Kasumi-1 (cell line): ENCODE data around the gene TMEM129.
A peak's percentile ranks its signal among the peaks of the same experiment; 100 is the strongest.

Experiments
- DNase-seq, 2 experiments: peaks; one replicate each; lab custom pipeline; 2025; lab: John Stamatoyannopoulos, UW

The TMEM129 gene

GRCh38 chr4:1758306-1759121 is 37.4 kb upstream of the TMEM129 start:
- DNase-seq, result no peak

DNA sequence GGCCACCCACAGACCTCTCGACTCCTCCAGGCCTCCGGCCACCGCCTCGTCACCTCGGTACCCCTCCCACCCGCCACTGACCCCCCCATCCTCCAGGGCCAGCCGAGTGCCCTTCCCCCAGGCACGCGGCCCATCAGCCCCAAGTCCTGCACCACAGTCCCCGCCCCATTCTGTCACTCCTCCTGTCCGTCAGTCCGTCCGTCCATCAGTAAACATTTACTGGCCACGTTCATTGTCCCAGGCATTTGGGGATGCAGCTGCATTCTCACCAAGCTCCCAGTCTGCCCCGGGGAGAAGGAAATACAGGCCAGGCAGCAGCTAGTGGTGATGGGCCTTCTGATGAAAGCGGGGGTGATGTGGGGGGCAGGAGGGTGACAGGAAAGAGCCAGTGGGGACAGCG is 36.7 kb upstream of the TMEM129 start:
- DNase-seq, result no peak

DNA sequence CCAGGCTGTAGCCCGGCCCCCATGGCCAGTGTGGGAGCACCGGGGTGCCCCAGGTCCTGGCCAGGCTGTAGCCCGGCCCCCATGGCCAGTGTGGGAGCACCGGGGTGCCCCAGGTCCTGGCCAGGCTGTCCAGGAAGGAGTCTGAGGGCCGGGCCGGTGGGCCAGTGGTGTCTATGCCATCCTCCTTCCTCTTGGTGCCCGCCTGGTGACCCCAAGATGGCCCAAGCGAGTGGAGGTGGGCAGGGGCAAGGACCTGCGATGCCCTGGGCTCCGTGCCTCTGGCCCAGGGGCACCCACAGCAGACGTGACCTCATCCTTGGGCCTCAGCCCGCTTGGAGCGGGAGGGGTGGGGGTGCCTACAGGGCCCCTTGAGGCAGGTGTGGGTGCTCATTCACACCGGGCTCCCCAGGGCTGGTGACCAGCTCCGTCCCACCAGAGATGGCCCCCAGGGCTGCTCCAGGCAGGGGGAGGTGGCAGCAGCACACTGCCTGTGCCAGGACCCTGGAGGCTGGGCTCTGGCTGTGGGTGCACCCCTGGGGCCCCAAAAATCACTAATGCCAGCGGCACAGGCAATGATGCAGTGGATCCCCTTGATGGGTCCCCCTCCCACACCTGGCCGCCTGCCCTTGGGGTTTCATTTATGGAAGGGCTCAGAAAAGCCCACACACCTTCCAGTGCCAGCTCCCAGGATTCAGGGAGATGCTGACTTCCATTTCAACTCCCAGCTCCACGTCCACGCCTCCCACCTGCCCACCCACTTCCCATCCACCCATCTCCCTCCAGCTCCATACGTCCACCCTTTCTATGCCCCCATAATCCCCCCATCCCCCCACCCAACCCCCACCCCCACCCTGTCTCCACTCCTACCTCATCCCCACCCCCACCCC is 36.0 kb upstream of the TMEM129 start:
- no peak for DNase-seq

GRCh38 chr4:1756079-1756478 is 35.0 kb upstream of the TMEM129 start:
- DNase-seq, result no peak

- no peak for DNase-seq
Measured at GRCh38 chr4:1755297-1755696, 34.2 kb upstream of the TMEM129 start.

DNA sequence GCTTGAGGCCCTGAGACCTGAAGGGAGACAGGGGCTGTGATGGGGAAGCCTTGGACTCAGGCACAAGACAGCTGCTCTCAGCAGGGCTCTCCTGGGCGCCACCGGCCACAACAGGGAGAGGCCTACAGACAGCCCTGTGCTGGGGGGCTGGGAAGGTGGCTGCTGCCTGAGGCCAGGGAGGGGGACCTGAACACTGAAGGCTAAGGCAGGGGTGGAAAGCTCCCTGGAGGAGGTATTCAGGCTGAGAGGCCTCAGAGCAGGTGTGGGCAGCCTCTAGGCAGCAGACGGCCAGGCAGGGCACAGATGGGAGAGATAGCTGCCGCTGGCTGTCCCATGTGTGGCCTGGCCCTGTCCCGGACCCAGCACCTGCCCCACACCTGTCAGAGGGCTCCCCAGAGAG is 33.2 kb upstream of the TMEM129 start:
- DNase-seq, result no peak

DNA sequence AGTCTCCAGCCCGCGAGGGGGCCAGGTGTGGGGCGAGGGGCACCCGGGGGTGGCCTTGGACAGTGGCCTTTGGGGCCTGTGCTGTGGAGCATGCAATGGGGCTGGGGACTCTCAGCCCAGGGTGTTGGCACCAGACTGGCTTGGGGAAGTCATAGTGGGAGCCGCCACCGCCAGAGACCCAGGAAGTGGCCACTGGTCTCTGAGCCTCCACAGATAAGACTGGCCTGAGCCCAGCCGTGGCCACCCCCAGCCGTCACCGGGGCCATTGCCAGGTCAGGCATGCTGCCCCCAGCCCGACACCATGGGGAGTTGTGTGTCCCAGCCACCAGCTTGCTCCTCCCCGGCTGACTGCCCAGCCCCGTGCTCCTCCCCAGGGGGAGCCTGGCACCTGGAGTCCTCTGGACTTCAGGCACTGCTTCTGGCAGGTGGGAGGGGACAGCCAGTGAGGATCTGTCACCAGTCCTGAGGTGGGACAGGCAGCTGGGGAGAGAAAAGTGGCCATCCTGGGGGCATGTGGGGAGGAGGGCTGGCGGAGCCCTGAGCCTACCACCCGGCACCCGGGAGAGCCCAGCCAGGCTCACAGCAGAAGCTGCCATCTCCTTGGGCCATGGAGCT is 32.7 kb upstream of the TMEM129 start:
- DNase-seq, result no peak

DNA sequence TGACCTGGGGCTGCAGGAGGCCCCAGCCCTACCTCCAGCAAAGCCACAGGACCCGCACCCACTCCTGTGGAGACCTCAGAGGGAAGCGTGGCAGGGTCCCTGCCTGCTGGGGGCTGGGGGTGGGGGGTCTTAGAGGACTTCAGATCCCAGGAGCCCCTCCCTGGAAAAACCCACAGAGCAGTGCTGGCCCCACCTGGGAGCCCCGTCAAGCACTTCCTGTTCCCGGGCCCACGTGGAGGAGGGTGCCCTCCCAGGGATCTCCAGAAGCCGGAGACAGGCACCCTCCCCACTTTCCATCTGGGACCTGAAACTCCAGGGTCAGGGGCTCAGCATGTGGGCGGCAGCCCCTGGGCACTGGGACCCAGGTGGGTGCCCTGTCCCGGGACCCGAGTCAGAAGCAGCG is 32.2 kb upstream of the TMEM129 start:
- no peak for DNase-seq

DNA sequence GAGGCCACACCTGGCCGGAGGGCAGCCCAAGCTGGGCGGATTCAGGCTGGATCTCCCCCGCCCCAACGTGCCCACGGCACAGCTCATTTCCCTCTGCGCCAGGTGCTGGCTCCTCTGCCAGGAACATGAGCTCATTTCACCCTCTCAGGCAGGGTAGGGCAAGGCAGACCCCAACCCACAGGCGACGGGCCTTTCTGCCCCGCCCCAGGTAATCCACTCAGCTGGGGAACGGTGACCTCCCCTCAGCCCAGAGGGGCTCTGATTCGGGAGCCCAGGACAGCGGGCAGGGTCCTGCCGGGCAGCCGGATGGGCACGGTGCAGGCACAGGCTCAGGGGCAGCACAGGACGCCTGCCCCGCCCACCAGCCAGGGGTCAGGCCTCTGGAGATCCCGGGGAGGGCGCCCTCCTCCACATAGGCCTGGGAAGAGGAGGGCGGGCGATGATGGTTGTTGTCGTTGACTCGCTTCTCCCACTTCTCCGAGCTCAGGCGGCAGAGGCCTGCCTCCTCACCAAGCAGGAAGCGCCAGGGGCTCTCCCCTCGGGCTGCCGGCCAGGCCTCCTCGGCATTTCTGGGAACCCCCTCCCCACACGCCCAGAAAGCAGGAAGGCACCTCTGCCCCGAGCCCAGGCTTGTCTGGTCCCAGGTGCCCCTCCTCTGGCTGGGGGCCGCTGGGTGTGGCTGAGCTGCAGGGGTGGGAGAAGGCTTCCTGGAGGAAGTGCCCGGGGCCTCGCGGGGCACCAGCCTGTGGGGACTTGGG is 31.3 kb upstream of the TMEM129 start:
- peak; percentile 20 to 26 for DNase-seq

GRCh38 chr4:1751919-1752283 is 30.8 kb upstream of the TMEM129 start:
- DNase-seq, result no peak

- DNase-seq, result no peak
Measured at GRCh38 chr4:1751155-1751918, 30.2 kb upstream of the TMEM129 start.

- no peak for DNase-seq
Measured at GRCh38 chr4:1750381-1751154, 29.4 kb upstream of the TMEM129 start.

GRCh38 chr4:1749826-1750225 is 28.7 kb upstream of the TMEM129 start:
- DNase-seq, result no peak

DNA sequence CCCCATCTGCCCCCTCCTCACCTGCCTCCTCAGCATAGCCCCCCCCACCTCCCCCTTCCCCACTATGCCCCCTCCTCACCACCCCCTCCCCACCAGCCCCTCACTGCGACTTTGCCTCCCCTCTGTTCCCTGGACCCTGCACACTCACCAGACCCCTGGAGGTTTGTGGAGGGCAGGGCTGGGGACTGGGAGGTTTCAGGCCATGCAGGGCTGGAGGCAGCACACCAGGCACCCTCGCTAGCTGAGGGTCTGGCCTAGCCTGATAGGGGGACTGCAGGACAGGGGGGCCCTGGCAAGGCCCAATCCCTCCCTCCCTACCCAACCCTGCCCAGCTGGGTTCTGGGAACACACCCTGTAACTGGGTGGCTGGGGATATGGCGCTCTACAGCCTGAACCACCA is 28.2 kb upstream of the TMEM129 start:
- no peak for DNase-seq

- DNase-seq, result peak; percentile 63 to 69
Measured at GRCh38 chr4:1748465-1748995, 27.4 kb upstream of the TMEM129 start.

DNA sequence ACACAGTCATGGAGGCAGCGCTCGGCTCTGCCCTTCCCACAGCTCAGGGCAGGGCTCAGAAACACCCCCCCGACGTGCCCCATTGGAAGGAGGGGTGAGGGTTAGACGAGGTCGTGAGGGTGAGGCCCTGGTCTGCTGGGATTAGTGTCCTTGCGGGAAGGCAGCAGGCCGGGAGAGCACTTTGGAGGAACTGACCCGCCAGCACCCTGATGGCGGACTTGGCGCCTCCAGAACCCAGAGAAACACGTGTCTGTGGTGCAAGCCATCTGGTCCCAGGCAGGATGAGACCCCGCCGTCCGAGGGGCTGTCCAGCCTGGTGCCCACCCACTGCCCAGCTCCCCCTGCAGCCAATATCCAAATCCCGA is 26.5 kb upstream of the TMEM129 start:
- no peak for DNase-seq

DNA sequence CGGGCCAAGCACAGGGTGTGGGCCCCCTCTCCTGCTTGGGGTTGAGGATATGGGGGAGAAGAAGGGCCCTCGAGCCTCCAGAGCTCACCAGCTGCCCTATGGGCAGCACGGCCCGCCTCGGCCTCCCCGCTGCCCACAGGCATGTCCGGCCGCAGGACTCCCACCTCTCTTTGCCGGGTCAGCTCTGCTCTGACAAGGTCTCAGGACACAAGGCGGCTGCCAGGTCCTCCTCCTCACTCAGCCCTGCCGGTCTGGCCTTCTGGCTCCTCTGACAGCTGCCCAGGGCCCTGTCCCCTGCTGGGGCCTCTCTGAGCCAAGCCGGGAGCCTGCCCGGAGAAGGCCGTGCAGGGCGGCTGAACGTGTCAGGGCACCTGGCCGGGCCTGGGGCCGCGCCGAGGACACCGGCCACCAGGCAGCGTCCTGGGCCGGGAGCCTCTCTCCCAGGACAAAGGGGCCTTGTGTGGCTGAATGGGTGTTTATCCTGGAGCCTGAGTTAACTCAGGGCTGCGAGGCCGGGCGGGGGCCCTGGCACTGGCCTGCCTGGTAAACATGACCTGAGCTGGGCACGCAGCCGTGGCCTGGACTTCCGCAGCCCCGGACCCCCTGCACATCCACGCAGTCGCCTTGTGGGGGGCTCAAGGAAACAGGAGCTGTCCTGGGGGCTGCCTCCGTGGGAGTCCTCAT is 25.9 kb upstream of the TMEM129 start:
- no peak for DNase-seq

DNA sequence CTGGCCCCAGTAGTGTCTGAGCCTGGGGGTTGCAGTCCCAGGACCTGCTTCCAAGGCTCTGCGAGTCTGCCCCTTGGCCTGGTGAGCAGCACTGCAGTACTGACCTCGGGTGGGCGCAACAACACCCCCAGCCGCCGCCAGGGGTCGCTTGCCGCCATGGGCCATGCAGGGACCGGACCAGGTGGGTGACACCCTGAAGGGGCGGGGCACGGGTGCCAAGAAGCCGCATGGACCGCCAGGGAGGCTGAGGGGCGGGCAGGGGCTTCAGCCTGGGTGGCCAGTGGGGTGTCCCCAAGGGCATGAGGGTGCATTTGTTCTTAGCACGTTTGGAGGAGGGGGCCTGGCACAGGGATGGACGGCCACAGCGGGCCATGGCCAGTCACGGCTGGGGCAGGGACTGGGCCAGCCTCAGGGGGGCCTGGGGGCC is 25.2 kb upstream of the TMEM129 start:
- DNase-seq, result peak; percentile 48 to 54

DNA sequence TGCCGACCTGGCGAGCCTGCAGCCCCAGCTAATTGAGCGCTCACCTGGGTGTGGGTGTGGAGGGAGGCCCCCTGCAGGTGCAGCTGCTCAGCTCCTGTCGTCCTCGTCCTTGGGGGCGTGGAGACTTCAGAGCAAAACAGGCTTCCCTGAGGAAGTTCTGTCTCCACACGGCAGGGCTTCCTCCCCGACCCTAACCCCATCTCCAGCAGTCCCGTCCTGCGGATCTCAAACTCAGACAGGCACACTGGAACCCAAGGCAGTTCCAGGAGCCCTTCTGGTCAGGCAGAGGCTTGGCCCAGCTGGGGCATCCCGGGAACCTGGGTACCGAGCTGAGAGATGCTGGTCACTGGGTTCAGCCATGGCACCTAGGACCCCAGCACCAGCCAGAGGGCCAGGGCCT is 24.6 kb upstream of the TMEM129 start:
- no peak for DNase-seq

GRCh38 chr4:1745165-1745564 is 24.0 kb upstream of the TMEM129 start:
- no peak for DNase-seq
